GM12878 (cell line): ENCODE results near the gene SCN5A.

Experiments used
- CBX3 ChIP-seq: fragments of 200-600 bp; sonication (generic); IDR thresholded peaks from 2 replicates; pipeline ENCODE4 v1.6.1; 2016; ENCODE audit warnings: low read depth, borderline replicate concordance
- RFX5 ChIP-seq: IDR thresholded peaks from 2 replicates; pipeline ENCODE4 v1.6.1; 2011; ENCODE audit warnings: low read depth, low read length, improper control_type of control experiment
- STAT3 ChIP-seq: IDR thresholded peaks from 2 replicates; pipeline ENCODE4 v1.6.1; 2011; ENCODE audit warnings: low read depth, low read length, improper control_type of control experiment
- TF ChIP-seq, protein P1 (sequence below): IDR thresholded peaks from 2 replicates; pipeline ENCODE4 v1.6.1; 2011; ENCODE audit warnings: mild to moderate bottlenecking, low read depth, low read length, moderate library complexity; ENCODE audit not compliant: insufficient replicate concordance
- TF ChIP-seq, protein P2 (sequence below): fragments of 450-650 bp; IDR thresholded peaks from 2 replicates; pipeline ENCODE4 v1.6.1; 2016; ENCODE audit warnings: mild to moderate bottlenecking
- TF ChIP-seq, protein P3 (sequence below): IDR thresholded peaks from 2 replicates; pipeline ENCODE4 v1.6.1; 2012; ENCODE audit warnings: low read length, inconsistent platforms

DNA sequence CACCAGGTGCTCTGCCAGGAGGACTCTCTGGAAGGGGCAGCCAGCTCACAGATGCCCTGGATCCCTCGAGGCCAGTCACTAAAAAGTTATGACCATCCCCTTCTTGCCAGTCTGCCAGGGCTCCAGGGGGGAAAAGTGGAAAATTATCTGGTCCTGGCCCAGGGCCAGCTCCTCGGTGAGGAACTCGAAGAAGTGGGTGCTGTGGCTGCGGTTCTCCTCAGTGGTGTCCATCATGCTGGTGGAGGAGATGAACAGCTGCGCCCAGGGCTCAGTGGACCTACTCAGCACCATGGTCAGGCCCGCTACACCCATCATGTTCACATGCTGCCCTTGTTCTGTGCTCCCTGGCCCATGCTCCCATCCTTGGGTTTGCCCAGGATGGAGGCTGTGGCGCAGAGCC, 134.1 kb downstream of the SCN5A start:
- TF ChIP-seq, protein P1, sequence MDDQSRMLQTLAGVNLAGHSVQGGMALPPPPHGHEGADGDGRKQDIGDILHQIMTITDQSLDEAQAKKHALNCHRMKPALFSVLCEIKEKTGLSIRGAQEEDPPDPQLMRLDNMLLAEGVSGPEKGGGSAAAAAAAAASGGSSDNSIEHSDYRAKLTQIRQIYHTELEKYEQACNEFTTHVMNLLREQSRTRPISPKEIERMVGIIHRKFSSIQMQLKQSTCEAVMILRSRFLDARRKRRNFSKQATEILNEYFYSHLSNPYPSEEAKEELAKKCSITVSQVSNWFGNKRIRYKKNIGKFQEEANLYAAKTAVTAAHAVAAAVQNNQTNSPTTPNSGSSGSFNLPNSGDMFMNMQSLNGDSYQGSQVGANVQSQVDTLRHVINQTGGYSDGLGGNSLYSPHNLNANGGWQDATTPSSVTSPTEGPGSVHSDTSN = no peak
- TF ChIP-seq STAT3 (no peak), CBX3 (no peak), RFX5 (no peak)
- TF ChIP-seq, protein P2, sequence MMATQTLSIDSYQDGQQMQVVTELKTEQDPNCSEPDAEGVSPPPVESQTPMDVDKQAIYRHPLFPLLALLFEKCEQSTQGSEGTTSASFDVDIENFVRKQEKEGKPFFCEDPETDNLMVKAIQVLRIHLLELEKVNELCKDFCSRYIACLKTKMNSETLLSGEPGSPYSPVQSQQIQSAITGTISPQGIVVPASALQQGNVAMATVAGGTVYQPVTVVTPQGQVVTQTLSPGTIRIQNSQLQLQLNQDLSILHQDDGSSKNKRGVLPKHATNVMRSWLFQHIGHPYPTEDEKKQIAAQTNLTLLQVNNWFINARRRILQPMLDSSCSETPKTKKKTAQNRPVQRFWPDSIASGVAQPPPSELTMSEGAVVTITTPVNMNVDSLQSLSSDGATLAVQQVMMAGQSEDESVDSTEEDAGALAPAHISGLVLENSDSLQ = no peak
- TF ChIP-seq, protein P3, sequence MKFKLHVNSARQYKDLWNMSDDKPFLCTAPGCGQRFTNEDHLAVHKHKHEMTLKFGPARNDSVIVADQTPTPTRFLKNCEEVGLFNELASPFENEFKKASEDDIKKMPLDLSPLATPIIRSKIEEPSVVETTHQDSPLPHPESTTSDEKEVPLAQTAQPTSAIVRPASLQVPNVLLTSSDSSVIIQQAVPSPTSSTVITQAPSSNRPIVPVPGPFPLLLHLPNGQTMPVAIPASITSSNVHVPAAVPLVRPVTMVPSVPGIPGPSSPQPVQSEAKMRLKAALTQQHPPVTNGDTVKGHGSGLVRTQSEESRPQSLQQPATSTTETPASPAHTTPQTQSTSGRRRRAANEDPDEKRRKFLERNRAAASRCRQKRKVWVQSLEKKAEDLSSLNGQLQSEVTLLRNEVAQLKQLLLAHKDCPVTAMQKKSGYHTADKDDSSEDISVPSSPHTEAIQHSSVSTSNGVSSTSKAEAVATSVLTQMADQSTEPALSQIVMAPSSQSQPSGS = no peak
